GM13976 (cell line): Measurements from ENCODE around the gene ANKRD30A.

ENCODE experiments used
- DNase-seq: peaks from one replicate; pipeline ENCODE4 v3.0.0; 2012; ENCODE audit warnings: low spot score
- in situ Hi-C: fragments of 300-500 bp; cut with MboI; formaldehyde crosslinking; loops from one replicate; pipeline ENCODE4 v1.12.0; 2022; ENCODE audit warnings: low sequenced_read_pairs, mixed read lengths, inconsistent platforms; ENCODE audit not compliant: unreplicated experiment
- TF ChIP-seq, protein P1 (sequence below): IDR thresholded peaks from 2 replicates; pipeline ENCODE4 v1.5.1; 2012; ENCODE audit warnings: borderline replicate concordance, mild to moderate bottlenecking; ENCODE audit not compliant: insufficient read depth; ENCODE audit errors: extremely low read depth, missing control alignments, control extremely low read depth

ANKRD30A gene

DNA sequence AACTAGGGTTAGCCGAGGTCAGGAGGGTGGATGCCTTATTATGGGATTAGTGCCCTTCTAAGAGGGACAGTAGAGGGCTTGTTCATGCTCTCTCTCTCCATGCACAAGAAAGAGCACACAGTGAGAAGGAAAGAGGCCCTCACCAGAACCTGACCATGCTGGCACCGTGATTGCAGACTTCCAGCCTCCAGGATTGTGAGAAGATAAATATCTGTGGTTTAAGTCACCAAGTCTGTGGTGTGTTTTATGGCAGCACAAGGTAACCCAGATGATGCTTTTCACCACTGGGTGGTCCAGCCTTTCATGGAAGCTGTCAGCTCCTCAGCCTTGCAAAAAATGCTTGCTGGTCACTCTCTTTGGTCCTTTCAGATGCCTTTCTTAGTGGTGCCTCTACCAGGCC lies 175.9 kb downstream of the ANKRD30A start:
- in situ Hi-C loops: no loop called here
- TF ChIP-seq, protein P1, sequence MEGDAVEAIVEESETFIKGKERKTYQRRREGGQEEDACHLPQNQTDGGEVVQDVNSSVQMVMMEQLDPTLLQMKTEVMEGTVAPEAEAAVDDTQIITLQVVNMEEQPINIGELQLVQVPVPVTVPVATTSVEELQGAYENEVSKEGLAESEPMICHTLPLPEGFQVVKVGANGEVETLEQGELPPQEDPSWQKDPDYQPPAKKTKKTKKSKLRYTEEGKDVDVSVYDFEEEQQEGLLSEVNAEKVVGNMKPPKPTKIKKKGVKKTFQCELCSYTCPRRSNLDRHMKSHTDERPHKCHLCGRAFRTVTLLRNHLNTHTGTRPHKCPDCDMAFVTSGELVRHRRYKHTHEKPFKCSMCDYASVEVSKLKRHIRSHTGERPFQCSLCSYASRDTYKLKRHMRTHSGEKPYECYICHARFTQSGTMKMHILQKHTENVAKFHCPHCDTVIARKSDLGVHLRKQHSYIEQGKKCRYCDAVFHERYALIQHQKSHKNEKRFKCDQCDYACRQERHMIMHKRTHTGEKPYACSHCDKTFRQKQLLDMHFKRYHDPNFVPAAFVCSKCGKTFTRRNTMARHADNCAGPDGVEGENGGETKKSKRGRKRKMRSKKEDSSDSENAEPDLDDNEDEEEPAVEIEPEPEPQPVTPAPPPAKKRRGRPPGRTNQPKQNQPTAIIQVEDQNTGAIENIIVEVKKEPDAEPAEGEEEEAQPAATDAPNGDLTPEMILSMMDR: no peak
- no peak for DNase-seq

DNA sequence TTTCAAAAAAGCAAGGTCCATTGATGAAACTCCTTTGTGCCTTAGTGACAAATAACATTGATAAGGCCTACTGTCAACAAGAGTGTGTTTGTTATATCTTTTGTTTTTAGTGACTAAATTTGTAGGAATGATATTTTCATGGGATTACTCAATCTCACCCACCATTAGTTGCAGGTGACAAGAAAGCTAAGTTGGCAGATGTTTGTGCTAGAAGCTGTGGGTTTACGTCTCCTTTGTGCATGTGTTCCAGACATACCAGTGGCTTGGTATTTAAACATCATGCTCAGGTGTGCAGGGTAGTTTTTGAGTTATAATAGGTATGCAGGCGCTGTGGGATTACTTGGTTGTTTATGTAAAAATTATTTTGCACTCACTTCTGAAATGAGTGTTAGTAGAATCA lies 178.6 kb downstream of the ANKRD30A start:
- in situ Hi-C loops: no loop called here
- DNase-seq: no peak
- TF ChIP-seq, protein P1: no peak

DNA sequence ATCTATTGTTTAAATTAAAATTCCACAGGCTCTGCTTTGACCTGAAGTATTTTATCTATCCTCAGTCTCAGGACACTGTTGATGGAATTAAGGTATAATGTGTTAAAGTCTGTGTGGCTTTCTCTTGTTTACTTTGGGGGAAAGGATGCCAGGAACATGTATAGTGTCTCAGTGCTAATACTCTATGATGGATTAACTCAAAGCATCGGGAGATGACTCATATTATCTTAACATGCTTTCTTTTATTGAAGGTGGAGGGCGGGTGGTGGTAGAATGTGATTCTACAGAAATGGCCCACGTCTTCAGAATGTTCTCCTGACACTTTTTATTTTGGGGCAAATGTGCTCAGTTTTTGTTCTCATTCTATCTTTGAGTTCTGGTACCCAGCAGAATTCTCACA lies 189.0 kb downstream of the ANKRD30A start:
- DNase-seq: no peak
- TF ChIP-seq, protein P1: no peak
- in situ Hi-C loops: no loop called here

DNA sequence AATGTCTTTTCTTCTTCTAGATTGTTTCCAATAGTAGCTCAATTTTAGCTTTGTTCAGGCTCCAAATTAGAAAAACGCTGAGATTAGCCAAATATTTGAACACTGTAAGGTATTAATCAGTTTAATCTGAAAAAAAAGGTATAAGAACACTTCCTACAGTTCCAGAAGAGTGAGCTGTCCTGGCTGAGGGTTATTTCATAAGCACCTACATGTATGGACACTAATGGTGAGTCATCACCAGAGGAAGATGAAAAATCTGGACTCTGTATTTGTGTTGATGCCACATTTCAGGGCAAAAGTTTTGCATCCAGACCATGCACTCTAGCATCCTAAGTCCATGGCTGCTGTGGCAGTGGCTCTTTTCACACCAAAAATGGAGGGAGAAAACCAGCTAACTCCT lies 189.5 kb downstream of the ANKRD30A start:
- in situ Hi-C loops: no loop called here
- TF ChIP-seq, protein P1: no peak
- DNase-seq: no peak

DNA sequence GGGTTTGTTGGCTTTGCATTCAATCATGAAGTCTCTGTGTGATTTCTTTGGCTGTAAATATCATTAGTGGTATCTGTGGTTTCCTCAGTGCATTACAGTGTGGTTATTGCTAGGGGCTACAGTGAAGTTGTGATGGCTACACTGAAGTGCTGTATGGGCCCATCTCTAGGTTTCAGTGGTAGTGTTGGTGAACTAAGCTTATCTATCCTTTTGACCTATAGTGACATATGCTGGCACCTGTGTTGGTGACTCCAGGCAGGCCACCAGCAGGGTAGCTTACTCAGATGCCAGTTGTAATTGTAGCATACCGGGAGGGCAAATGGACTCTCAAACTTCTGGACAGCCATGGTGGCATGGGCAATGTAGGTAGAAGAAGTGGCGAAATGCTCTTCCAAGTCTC lies 219.0 kb downstream of the ANKRD30A start:
- DNase-seq: no peak
- in situ Hi-C loops: no loop called here
- TF ChIP-seq, protein P1: no peak

DNA sequence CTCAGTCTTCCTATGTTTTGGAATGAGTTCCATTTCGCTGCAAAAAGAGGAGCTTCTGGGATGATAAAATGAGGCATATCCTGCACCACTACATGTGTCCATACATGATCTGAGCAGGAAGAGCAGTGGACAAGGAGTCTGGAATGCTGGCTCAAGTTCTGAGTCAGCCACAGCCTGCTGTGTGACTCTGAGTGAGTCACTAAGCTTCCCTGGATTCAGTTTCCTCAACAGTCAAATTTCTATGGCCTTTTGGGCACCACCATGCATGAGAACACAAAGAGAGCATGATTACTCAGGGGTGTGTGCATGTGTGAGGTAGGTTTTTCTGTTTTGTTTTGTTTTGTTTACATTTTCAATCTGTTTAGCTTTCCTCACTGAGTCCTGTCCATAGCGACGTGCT lies 254.6 kb downstream of the ANKRD30A start:
- TF ChIP-seq, protein P1: no peak
- no peak for DNase-seq

DNA sequence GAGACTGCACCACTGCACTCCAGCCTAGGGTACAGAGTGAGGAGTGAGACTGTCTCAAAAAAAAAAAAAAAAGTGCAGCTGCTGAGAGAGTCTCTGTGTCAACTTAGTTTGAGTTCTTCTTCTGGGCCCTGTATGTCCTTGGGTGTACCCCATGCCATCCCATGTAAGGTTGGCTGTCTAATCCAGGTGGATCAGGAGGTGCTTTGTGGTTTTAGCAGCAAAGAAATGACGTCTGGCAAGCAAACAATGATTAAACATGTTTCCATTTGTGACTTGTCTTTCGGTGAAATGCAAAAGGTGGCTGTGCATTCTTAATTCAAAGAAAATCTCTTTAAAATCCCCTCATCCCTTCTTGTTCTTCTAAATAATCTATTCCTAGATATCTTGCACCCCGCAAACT lies 255.9 kb downstream of the ANKRD30A start:
- DNase-seq: no peak
- in situ Hi-C loops: no loop called here
- TF ChIP-seq, protein P1: no peak

More for the DNA sequence above, 254.6 kb downstream of the ANKRD30A start:
- in situ Hi-C loops: no loop called here
